ENCODE data around the gene PDE3B. TPM values are rescaled to one million over a fixed set of nuclear protein-coding genes. Genes with fewer than 3 reads are reported as not detected.

PDE3B gene
- total and polyA plus RNA-seq, 2 of the 8 experiments (the other 6 are each of a cell fraction or from before 2014, with no cell fraction given), result 2.7 to 10.9 TPM

GRCh38 chr11:14860511-14860910, 216.9 kb downstream of the PDE3B start (continued):
- TF ChIP-seq SP2 (IDR thresholded peaks at IDR 0.05; ENCODE audit: low read length), result no peak
- TF ChIP-seq CTBP2 (IDR thresholded peaks at IDR 0.05; ENCODE audit: borderline replicate concordance, insufficient read depth, insufficient read length, low read length), result no peak
- no peak for TF ChIP-seq BRCA1 (IDR thresholded peaks at IDR 0.05; ENCODE audit: low read depth, low read length)
- no peak for TF ChIP-seq POU5F1 (IDR thresholded peaks at IDR 0.05; ENCODE audit: low read depth, low read length)
- no peak for TF ChIP-seq KDM1A (IDR thresholded peaks at IDR 0.05; ENCODE audit: borderline replicate concordance, low read length)
- TF ChIP-seq CHD1 (IDR thresholded peaks at IDR 0.05; ENCODE audit: low read depth, low read length), result no peak

Data from H1 (cell line).